Small intestine (tissue), 7 donors: ENCODE results near the gene TSSK2. TPM values are rescaled to one million over a fixed set of nuclear protein-coding genes. Genes with fewer than 3 reads are reported as not detected.
A peak's percentile ranks its signal among the peaks of the same experiment; 100 is the strongest.

Experiments used
- DNase-seq, 2 donors: peaks; one replicate each; pipeline versions ENCODE4 v3.0.0 to v3.0.0-alpha.2; 2013
- FAIRE-seq: peaks from 2 replicates; lab custom pipeline; 2012; peaks lifted over from hg19 to GRCh38; lab: Jason Lieb, UNC
- H3K27ac ChIP-seq, 3 donors: one replicate each; pipeline ENCODE4 v1.5.1; 2013; ENCODE audit warnings: low read length in 2 of 3, mild to moderate bottlenecking in 2 of 3, control low read depth in 1 of 3, inconsistent platforms in 1 of 3, low read depth in 1 of 3, moderate library complexity in 1 of 3
- H3K27me3 ChIP-seq, 3 donors: one replicate each; pipeline ENCODE4 v1.6.1; 2013; ENCODE audit warnings: low read length in 3 of 3, inconsistent platforms in 1 of 3; ENCODE audit not compliant: control insufficient read depth in 3 of 3, insufficient read depth in 3 of 3
- H3K36me3 ChIP-seq, 3 donors: one replicate each; pipeline ENCODE4 v1.6.1; 2013; ENCODE audit warnings: low read length in 3 of 3, inconsistent platforms in 1 of 3, low read depth in 1 of 3, mild to moderate bottlenecking in 1 of 3, moderate library complexity in 1 of 3; ENCODE audit not compliant: control insufficient read depth in 3 of 3, insufficient read depth in 2 of 3
- H3K4me1 ChIP-seq, 3 donors: one replicate each; pipeline ENCODE4 v1.6.1; 2013; ENCODE audit warnings: low read length in 2 of 3, inconsistent platforms in 1 of 3, low read depth in 1 of 3, mild to moderate bottlenecking in 1 of 3, moderate library complexity in 1 of 3; ENCODE audit not compliant: control insufficient read depth in 3 of 3, insufficient read depth in 2 of 3
- H3K4me3 ChIP-seq, 3 donors: one replicate each; pipeline ENCODE4 v1.5.1; 2013; ENCODE audit warnings: low read length in 3 of 3, control low read depth in 1 of 3, inconsistent platforms in 1 of 3, low read depth in 1 of 3, mild to moderate bottlenecking in 1 of 3, moderate library complexity in 1 of 3
- H3K9me3 ChIP-seq, 2 donors: one replicate each; pipeline ENCODE4 v1.6.1; 2013; ENCODE audit warnings: low read depth in 1 of 2, low read length in 1 of 2; ENCODE audit not compliant: control insufficient read depth in 2 of 2, insufficient read depth in 1 of 2
- WGBS, 3 donors: extraction: QIAGEN DNeasy Blood & Tissue Kit; methylation state at CpG; one replicate each; pipeline ENCODE4 v1.1.7; 2013; 5-methylcytosine and 5-hydroxymethylcytosine counted together
- polyA plus RNA-seq, 4 donors: library from polyadenylated mRNA; stranded (reverse) in 3 of 4; unstranded in 1 of 4; fragments of 200-250 nt in 3 of 4; fragments of 120-200 nt in 1 of 4; gene quantifications; one replicate each; pipeline versions ENCODE4 v1.2.1 to v1.2.3, GENCODE V29; 2013
- donor health status: healthy with polysubstance abuse.
- donor health status: control.
- donor health status: control.
- donor health status: Bipolar disorder and iron deficiency.
- donor health status: healthy.

Gene TSSK2
- polyA plus RNA-seq, 4 donors, result 0.04 TPM; not detected in 3

GRCh38 chr22:19098157-19098556 is 33.0 kb upstream of the TSSK2 start:
- no peak for FAIRE-seq
- WGBS, 3 donors, result 77 to 81% (median 80%) methylated on average over 4 of the region's 4 CpGs
- H3K4me3 ChIP-seq, result no peak overlapping the region
- no peak overlapping the region for H3K27ac ChIP-seq
- H3K4me1 ChIP-seq, result no peaks in the 10 kb centered on the region
- H3K27me3 ChIP-seq, result no peaks in the 10 kb centered on the region
- DNase-seq, result no peak
- no peaks in the 10 kb centered on the region for H3K9me3 ChIP-seq
- H3K36me3 ChIP-seq, result peaks cover 0 to 27% (median 2%) of the 10 kb centered on the region in 3 donors

GRCh38 chr22:19103880-19104821 is 27.0 kb upstream of the TSSK2 start:
- Histone ChIP-seq H3K4me3 (no peak overlapping the region), H3K27ac (peak overlapping the region in 1 of 3 donors; percentile 1), H3K9me3 (no peaks in the 10 kb centered on the region), H3K27me3 (no peaks in the 10 kb centered on the region), H3K36me3 (peaks cover 0 to 29% (median 0%) of the 10 kb centered on the region in 3 donors), H3K4me1 (peaks cover 0 to 2% (median 0%) of the 10 kb centered on the region in 3 donors)
- DNase-seq, result no peak
- 65 to 76% (median 70%) methylated on average over 5 of the region's 5 CpGs for WGBS, 3 donors
- no peak for FAIRE-seq

- Histone ChIP-seq H3K27ac (no peak overlapping the region), H3K27me3 (no peaks in the 10 kb centered on the region), H3K4me1 (peaks cover 0 to 9% (median 7%) of the 10 kb centered on the region in 3 donors), H3K36me3 (peaks cover 0 to 28% (median 0%) of the 10 kb centered on the region in 3 donors), H3K4me3 (no peak overlapping the region), H3K9me3 (no peaks in the 10 kb centered on the region)
- FAIRE-seq, result no peak
- 97 to 100% (median 98%) methylated on average over 8 of the region's 8 CpGs for WGBS, 3 donors
- DNase-seq, result no peak
Measured at GRCh38 chr22:19105456-19105855, 25.7 kb upstream of the TSSK2 start.

GRCh38 chr22:19105867-19106802 is 25.0 kb upstream of the TSSK2 start:
- Histone ChIP-seq H3K4me1 (peaks cover 0 to 11% (median 7%) of the 10 kb centered on the region in 3 donors), H3K4me3 (no peak overlapping the region), H3K27me3 (no peaks in the 10 kb centered on the region), H3K27ac (no peak overlapping the region), H3K9me3 (no peaks in the 10 kb centered on the region), H3K36me3 (peaks cover 0 to 24% (median 0%) of the 10 kb centered on the region in 3 donors)
- WGBS, 3 donors, result 73 to 76% (median 76%) methylated on average over 18 of the region's 18 CpGs
- FAIRE-seq (no peak), DNase-seq (no peak)

GRCh38 chr22:19106886-19107729 is 24.0 kb upstream of the TSSK2 start:
- FAIRE-seq, result no peak
- Histone ChIP-seq H3K4me1 (peaks cover 0 to 11% (median 7%) of the 10 kb centered on the region in 3 donors), H3K4me3 (no peak overlapping the region), H3K27me3 (no peaks in the 10 kb centered on the region), H3K27ac (no peak overlapping the region), H3K9me3 (no peaks in the 10 kb centered on the region), H3K36me3 (peaks cover 0 to 28% (median 0%) of the 10 kb centered on the region in 3 donors)
- DNase-seq, result no peak
- WGBS, 3 donors, result 81 to 88% (median 82%) methylated on average over 3 of the region's 3 CpGs

- Histone ChIP-seq H3K9me3 (no peaks in the 10 kb centered on the region), H3K4me3 (no peak overlapping the region), H3K27ac (no peak overlapping the region), H3K36me3 (peaks cover 0 to 31% (median 0%) of the 10 kb centered on the region in 3 donors), H3K4me1 (peaks cover 0 to 11% (median 7%) of the 10 kb centered on the region in 3 donors), H3K27me3 (no peaks in the 10 kb centered on the region)
- DNase-seq (no peak), FAIRE-seq (no peak)
- 75 to 92% (median 84%) methylated on average over 8 of the region's 8 CpGs for WGBS, 3 donors
Measured at GRCh38 chr22:19107730-19108074, 23.4 kb upstream of the TSSK2 start.

- no peak overlapping the region for H3K4me3 ChIP-seq
- H3K27me3 ChIP-seq, result no peaks in the 10 kb centered on the region
- peaks cover 0 to 11% (median 7%) of the 10 kb centered on the region in 3 donors for H3K4me1 ChIP-seq
- FAIRE-seq, result no peak
- 60 to 67% (median 66%) methylated on average over 3 of the region's 3 CpGs for WGBS, 3 donors
- H3K9me3 ChIP-seq, result no peaks in the 10 kb centered on the region
- peaks cover 0 to 35% (median 0%) of the 10 kb centered on the region in 3 donors for H3K36me3 ChIP-seq
- peak overlapping the region in 1 of 3 donors; percentile 61 for H3K27ac ChIP-seq
- no peak for DNase-seq
Measured at GRCh38 chr22:19108807-19109197, 22.3 kb upstream of the TSSK2 start.
